GM12891 (cell line): ENCODE results near the gene MFNG.

Experiments
- PAX5 ChIP-seq: IDR thresholded peaks from 2 replicates; pipeline ENCODE4 v1.6.1; 2011; ENCODE audit warnings: low read length, moderate library complexity, mild to moderate bottlenecking; ENCODE audit not compliant: insufficient read depth, severe bottlenecking
- POLR2A ChIP-seq: IDR thresholded peaks from 2 replicates; pipeline ENCODE4 v1.6.1; 2011; ENCODE audit warnings: low read depth, low read length, control low read depth
- POLR2AphosphoS5 ChIP-seq: IDR thresholded peaks from 2 replicates; pipeline ENCODE4 v1.6.1; 2011; ENCODE audit warnings: low read depth, low read length, control low read depth
- SPI1 ChIP-seq: IDR thresholded peaks from 2 replicates; pipeline ENCODE4 v1.6.1; 2011; ENCODE audit warnings: low read depth, low read length, control low read depth

DNA sequence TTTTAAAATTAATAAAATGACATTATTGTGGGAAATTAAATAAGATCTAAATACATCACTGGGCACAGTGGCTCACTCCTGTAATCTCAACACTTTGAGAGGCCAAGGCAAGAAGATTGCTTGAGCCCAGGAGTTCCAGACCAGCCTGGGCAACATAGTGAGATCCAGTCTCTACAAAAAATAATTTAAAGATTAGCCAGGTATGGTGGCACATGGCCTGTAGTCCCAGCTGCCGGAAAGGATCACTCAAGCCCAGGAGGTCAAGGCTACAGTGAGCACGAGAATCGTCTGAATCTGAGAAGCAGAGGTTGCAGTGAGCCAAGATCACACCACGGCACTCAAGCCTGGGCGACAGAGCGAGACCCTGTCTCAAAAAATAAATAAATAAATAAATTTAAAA is 49.0 kb upstream of the MFNG start:
- no peak for TF ChIP-seq SPI1
- no peak for TF ChIP-seq POLR2A
- TF ChIP-seq POLR2AphosphoS5 = no peak
- TF ChIP-seq PAX5 = no peak
